ENCODE measurements around the gene PDE6B. TPM values are rescaled to one million over a fixed set of nuclear protein-coding genes. Genes with fewer than 3 reads are reported as not detected.

Gene PDE6B
- total RNA-seq, 1 experiment from 2014 or later, result not detected

DNA sequence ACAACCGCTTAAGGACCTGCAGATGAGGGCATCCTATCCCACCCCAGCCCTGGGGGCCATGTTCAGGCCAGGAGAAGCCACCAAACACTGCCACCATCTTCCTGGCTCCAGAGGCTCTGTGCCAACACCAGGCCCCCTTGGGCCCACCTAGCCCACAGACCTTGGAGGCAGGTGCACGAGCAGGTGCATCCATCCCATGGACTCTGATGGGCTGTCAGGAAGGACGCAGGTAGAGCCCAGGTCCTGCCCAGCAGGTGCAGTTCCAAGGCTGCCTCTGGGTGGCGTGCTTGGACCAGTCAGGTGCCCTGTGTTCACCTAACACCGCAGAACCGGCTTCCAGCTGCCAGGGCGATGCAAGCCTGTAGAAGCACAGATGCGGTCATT lies 22.8 kb upstream of the PDE6B start:
- no peaks in the 10 kb centered on the region for H3K4me1 ChIP-seq (ENCODE audit: insufficient read depth, low read length)
- H2AFZ ChIP-seq (ENCODE audit: low read length), result no peak overlapping the region
- H3K9me2 ChIP-seq (replicated peaks; ENCODE audit: low read length), result no peaks in the 10 kb centered on the region
- no peak overlapping the region for H3K9ac ChIP-seq (ENCODE audit: low read length)
- intact Hi-C loops (cut with micrococcal nuclease), result no loop called here
- H3K9me3 ChIP-seq (ENCODE audit: low read length), result no peaks in the 10 kb centered on the region
- ATAC-seq (peak; percentile 88), DNase-seq (peak; percentile 80)
- H3K4me2 ChIP-seq (ENCODE audit: low read length), result no peak overlapping the region
- H4K20me1 ChIP-seq (ENCODE audit: low read length), result no peaks in the 10 kb centered on the region
- 0 out of 2 replicates have a peak, but pooled peaks cover 7% of the 10 kb centered on the region for H3K27me3 ChIP-seq (ENCODE audit: low read length)
- H3K36me3 ChIP-seq (ENCODE audit: low read depth, low read length), result no peaks in the 10 kb centered on the region
- ChIA-PET CTCF (interaction anchor here (0.5 to 0.8 kb wide), 2 partner anchors 14 to 72 kb away, joined by 5 read pairs; partner anchors contain the start of genes ATP5ME and MYL5), POLR2A (ENCODE audit: unreplicated experiment) (no interaction called here)
- H3K4me3 ChIP-seq (ENCODE audit: low read length), result no peak overlapping the region
- no peak overlapping the region for H3K27ac ChIP-seq (ENCODE audit: low read length)
- no TSS peak for BruUV-seq (replicated peaks)
- no peak for TF ChIP-seq EZH2phosphoT487 (IDR thresholded peaks at IDR 0.05; ENCODE audit: borderline replicate concordance, low read length)
- no peak for TF ChIP-seq EZH2 (IDR thresholded peaks at IDR 0.05; ENCODE audit: low read length, unreplicated experiment)
- TF ChIP-seq, protein P1, sequence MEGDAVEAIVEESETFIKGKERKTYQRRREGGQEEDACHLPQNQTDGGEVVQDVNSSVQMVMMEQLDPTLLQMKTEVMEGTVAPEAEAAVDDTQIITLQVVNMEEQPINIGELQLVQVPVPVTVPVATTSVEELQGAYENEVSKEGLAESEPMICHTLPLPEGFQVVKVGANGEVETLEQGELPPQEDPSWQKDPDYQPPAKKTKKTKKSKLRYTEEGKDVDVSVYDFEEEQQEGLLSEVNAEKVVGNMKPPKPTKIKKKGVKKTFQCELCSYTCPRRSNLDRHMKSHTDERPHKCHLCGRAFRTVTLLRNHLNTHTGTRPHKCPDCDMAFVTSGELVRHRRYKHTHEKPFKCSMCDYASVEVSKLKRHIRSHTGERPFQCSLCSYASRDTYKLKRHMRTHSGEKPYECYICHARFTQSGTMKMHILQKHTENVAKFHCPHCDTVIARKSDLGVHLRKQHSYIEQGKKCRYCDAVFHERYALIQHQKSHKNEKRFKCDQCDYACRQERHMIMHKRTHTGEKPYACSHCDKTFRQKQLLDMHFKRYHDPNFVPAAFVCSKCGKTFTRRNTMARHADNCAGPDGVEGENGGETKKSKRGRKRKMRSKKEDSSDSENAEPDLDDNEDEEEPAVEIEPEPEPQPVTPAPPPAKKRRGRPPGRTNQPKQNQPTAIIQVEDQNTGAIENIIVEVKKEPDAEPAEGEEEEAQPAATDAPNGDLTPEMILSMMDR (conservative IDR thresholded peaks at IDR 0.05; ENCODE audit: low read depth, low read length), result peak; percentile 73
- no peaks in the 10 kb centered on the region for H3F3A ChIP-seq (ENCODE audit: low read length, unreplicated experiment)
- H3K79me2 ChIP-seq (ENCODE audit: low read length), result no peaks in the 10 kb centered on the region

DNA sequence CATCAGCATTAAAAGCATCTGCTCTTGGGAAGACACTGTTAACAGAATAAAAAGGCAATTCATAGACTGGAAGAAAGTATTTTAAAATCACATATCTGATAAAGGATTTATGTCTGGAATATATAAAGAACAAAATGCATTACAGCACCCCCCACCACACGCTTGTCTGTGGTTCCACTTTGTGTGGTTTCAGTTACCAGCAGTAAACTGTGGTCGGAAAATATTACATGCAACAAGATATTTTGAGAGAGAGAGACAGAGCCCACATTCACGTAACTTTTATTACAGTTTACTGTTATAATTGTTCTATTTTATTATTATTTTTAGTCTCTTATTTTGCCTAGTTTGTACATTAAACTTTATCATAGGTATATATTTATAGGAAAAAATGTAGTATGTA lies 21.2 kb upstream of the PDE6B start:
- Histone ChIP-seq H3K4me2 (ENCODE audit: low read length) (no peak overlapping the region), H3K79me2 (ENCODE audit: low read length) (no peaks in the 10 kb centered on the region), H3K27ac (ENCODE audit: low read length) (no peak overlapping the region), H3F3A (ENCODE audit: low read length, unreplicated experiment) (no peaks in the 10 kb centered on the region), H3K9ac (ENCODE audit: low read length) (no peak overlapping the region), H3K9me3 (ENCODE audit: low read length) (no peaks in the 10 kb centered on the region), H3K27me3 (ENCODE audit: low read length) (0 out of 2 replicates have a peak, but pooled peaks cover under 1% of the 10 kb centered on the region), H3K9me2 (replicated peaks; ENCODE audit: low read length) (no peaks in the 10 kb centered on the region), H2AFZ (ENCODE audit: low read length) (no peak overlapping the region), H3K4me3 (ENCODE audit: low read length) (no peak overlapping the region), H3K36me3 (ENCODE audit: low read depth, low read length) (no peaks in the 10 kb centered on the region), H4K20me1 (ENCODE audit: low read length) (no peaks in the 10 kb centered on the region), H3K4me1 (ENCODE audit: insufficient read depth, low read length) (no peaks in the 10 kb centered on the region)
- ATAC-seq (no peak), DNase-seq (no peak)
- POLR2A ChIA-PET (ENCODE audit: unreplicated experiment), result no interaction called here
- intact Hi-C loops (cut with micrococcal nuclease), result no loop called here
- no peak for TF ChIP-seq EZH2phosphoT487 (IDR thresholded peaks at IDR 0.05; ENCODE audit: borderline replicate concordance, low read length)
- TF ChIP-seq, protein P1 (conservative IDR thresholded peaks at IDR 0.05; ENCODE audit: low read depth, low read length), result no peak
- TF ChIP-seq EZH2 (IDR thresholded peaks at IDR 0.05; ENCODE audit: low read length, unreplicated experiment), result no peak
- no TSS peak for BruUV-seq (replicated peaks)
- CTCF ChIA-PET, result no interaction called here

DNA sequence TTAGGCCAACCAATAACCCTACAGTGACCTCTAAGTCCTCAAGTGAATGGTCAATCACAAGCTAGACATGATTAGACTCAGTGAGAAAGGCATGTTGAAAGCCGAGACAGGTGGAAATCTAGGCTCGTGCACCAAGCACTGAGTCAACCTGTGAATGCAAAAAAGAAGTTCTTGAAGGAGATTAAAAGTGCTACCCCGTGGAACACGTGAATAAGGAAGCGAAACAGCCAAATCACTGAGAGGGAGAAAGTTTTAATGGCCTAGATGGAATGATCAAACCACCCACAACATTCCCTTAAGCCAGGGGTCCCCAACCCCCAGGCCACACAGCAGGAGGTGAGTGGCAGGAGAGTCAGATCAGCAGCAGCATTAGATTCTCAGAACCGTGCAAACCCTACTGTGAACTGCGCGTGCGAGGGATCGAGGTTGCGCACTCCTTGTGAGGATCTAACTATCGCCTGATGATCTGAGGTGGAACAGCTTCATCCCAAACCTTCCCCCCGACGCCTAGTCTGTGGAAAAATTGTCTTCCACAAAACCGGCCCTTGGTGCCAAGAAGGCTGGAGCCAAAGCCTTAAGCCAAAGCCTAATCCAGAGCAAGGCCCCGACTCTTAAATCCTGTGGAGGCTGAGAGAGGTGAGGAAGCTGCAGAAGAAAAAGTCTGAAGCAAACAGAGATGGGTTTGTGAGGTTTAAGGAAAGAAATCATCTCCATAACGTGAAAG lies 19.5 kb upstream of the PDE6B start:
- H3K4me3 ChIP-seq (ENCODE audit: low read length), result no peak overlapping the region
- H3K9me2 ChIP-seq (replicated peaks; ENCODE audit: low read length), result no peaks in the 10 kb centered on the region
- H3K4me1 ChIP-seq (ENCODE audit: insufficient read depth, low read length), result peaks cover 12% of the 10 kb centered on the region
- no peaks in the 10 kb centered on the region for H3K27me3 ChIP-seq (ENCODE audit: low read length)
- H3K4me2 ChIP-seq (ENCODE audit: low read length), result no peak overlapping the region
- no peak overlapping the region for H2AFZ ChIP-seq (ENCODE audit: low read length)
- no peaks in the 10 kb centered on the region for H3K36me3 ChIP-seq (ENCODE audit: low read depth, low read length)
- ATAC-seq (no peak), DNase-seq (no peak)
- no TSS peak for BruUV-seq (replicated peaks)
- no peak overlapping the region for H3K27ac ChIP-seq (ENCODE audit: low read length)
- intact Hi-C loops (cut with micrococcal nuclease), result no loop called here
- no peaks in the 10 kb centered on the region for H3K9me3 ChIP-seq (ENCODE audit: low read length)
- no peaks in the 10 kb centered on the region for H3K79me2 ChIP-seq (ENCODE audit: low read length)
- H3K9ac ChIP-seq (ENCODE audit: low read length), result no peak overlapping the region
- no peak for TF ChIP-seq EZH2 (IDR thresholded peaks at IDR 0.05; ENCODE audit: low read length, unreplicated experiment)
- TF ChIP-seq EZH2phosphoT487 (IDR thresholded peaks at IDR 0.05; ENCODE audit: borderline replicate concordance, low read length), result no peak
- TF ChIP-seq, protein P1 (conservative IDR thresholded peaks at IDR 0.05; ENCODE audit: low read depth, low read length), result no peak
- no peaks in the 10 kb centered on the region for H3F3A ChIP-seq (ENCODE audit: low read length, unreplicated experiment)
- CTCF ChIA-PET, result no interaction called here
- no peaks in the 10 kb centered on the region for H4K20me1 ChIP-seq (ENCODE audit: low read length)
- POLR2A ChIA-PET (ENCODE audit: unreplicated experiment), result no interaction called here

Data from PC-3 (cell line).